Measurements from ENCODE around the gene CDC42EP4. TPM values are rescaled to one million over a fixed set of nuclear protein-coding genes. Genes with fewer than 3 reads are reported as not detected.

The CDC42EP4 gene
- total and polyA plus RNA-seq, 7 donors, result 10.7 to 24.4 (median 18.3) TPM

GRCh38 chr17:73358668-73359067 is 46.9 kb upstream of the CDC42EP4 start:
- ATAC-seq (no peak), DNase-seq (no peak)
- 86 to 95% (median 93%) methylated on average over 7 to 9 of the region's 9 CpGs for WGBS, 3 donors
- intact Hi-C loops (cut with DNase I), result loop anchor here in 1 of 2 donors (5.0 kb wide), 1 partner anchor 46 kb away; the partner anchor contains the start of gene CDC42EP4
- no peak for TF ChIP-seq CTCF (IDR thresholded peaks at IDR 0.05)
- H3K27me3 ChIP-seq (ENCODE audit: insufficient read depth in 3 of 3, low read length in 2 of 3), result peaks cover 0 to 4% (median 0%) of the 10 kb centered on the region in 3 donors
- H3K4me3 ChIP-seq, result no peak overlapping the region
- H3K27ac ChIP-seq, result no peak overlapping the region
- no peaks in the 10 kb centered on the region for H3K9me3 ChIP-seq
- no peaks in the 10 kb centered on the region for H3K36me3 ChIP-seq (ENCODE audit: insufficient read depth in 1 of 2, low read depth in 1 of 2)
- H3K4me1 ChIP-seq, result no peaks in the 10 kb centered on the region

GRCh38 chr17:73357981-73358380 is 46.2 kb upstream of the CDC42EP4 start:
- intact Hi-C loops (cut with DNase I), result loop anchor here in 1 of 2 donors (5.0 kb wide), 1 partner anchor 46 kb away; the partner anchor contains the start of gene CDC42EP4
- Histone ChIP-seq H3K27me3 (ENCODE audit: insufficient read depth in 3 of 3, low read length in 2 of 3) (peaks cover 0 to 4% (median 0%) of the 10 kb centered on the region in 3 donors), H3K4me3 (no peak overlapping the region), H3K27ac (no peak overlapping the region), H3K9me3 (no peaks in the 10 kb centered on the region), H3K36me3 (ENCODE audit: insufficient read depth in 1 of 2, low read depth in 1 of 2) (no peaks in the 10 kb centered on the region), H3K4me1 (no peaks in the 10 kb centered on the region)
- TF ChIP-seq CTCF (IDR thresholded peaks at IDR 0.05), result no peak
- no peak for DNase-seq
- 92 to 97% (median 92%) methylated on average over 19 of the region's 19 CpGs for WGBS, 3 donors
- no peak for ATAC-seq

GRCh38 chr17:73357318-73357717 is 45.5 kb upstream of the CDC42EP4 start:
- H3K4me3 ChIP-seq, result no peak overlapping the region
- H3K36me3 ChIP-seq (ENCODE audit: insufficient read depth in 1 of 2, low read depth in 1 of 2), result no peaks in the 10 kb centered on the region
- intact Hi-C loops (cut with DNase I), result loop anchor here in 1 of 2 donors (5.0 kb wide), 1 partner anchor 45 kb away; the partner anchor contains the start of gene CDC42EP4
- H3K9me3 ChIP-seq, result no peaks in the 10 kb centered on the region
- TF ChIP-seq CTCF (IDR thresholded peaks at IDR 0.05), result no peak
- DNase-seq, result no peak
- WGBS, 3 donors, result 51 to 70% (median 53%) methylated on average over 9 of the region's 9 CpGs
- no peak overlapping the region for H3K27ac ChIP-seq
- no peak for ATAC-seq
- no peaks in the 10 kb centered on the region for H3K4me1 ChIP-seq
- peaks cover 0 to 4% (median 0%) of the 10 kb centered on the region in 3 donors for H3K27me3 ChIP-seq (ENCODE audit: insufficient read depth in 3 of 3, low read length in 2 of 3)

GRCh38 chr17:73356561-73357170 is 44.9 kb upstream of the CDC42EP4 start:
- H3K4me3 ChIP-seq, result no peak overlapping the region
- TF ChIP-seq CTCF (IDR thresholded peaks at IDR 0.05), result no peak
- H3K9me3 ChIP-seq, result no peaks in the 10 kb centered on the region
- whole genome bisulfite sequencing, 3 donors, result 45 to 57% (median 48%) methylated on average over 8 of the region's 8 CpGs
- H3K27ac ChIP-seq, result no peak overlapping the region
- H3K4me1 ChIP-seq, result no peaks in the 10 kb centered on the region
- peaks cover 0 to 4% (median 0%) of the 10 kb centered on the region in 3 donors for H3K27me3 ChIP-seq (ENCODE audit: insufficient read depth in 3 of 3, low read length in 2 of 3)
- H3K36me3 ChIP-seq (ENCODE audit: insufficient read depth in 1 of 2, low read depth in 1 of 2), result no peaks in the 10 kb centered on the region
- intact Hi-C loops (cut with DNase I), result loop anchor here in 1 of 2 donors (5.0 kb wide), 1 partner anchor 44 kb away; the partner anchor contains the start of gene CDC42EP4
- DNase-seq (no peak), ATAC-seq (peak in 2 of 4 donors; percentile 15 to 25)
